Neural cell (in vitro differentiated cells): ENCODE results near the gene ARGFX. TPM values are rescaled to one million over a fixed set of nuclear protein-coding genes. Genes with fewer than 3 reads are reported as not detected.

ENCODE experiments used
- polyA plus RNA-seq: library from polyadenylated mRNA; depleted of rRNA; stranded (reverse); fragments of >200 nt; gene quantifications from 2 replicates; pipeline ENCODE4 v1.2.3, GENCODE V29; 2014

The ARGFX gene
- polyA plus RNA-seq, 1 donor from 2014 or later: not detected

Other genes with a start within 250 kb of the ARGFX start
- 0.10 and 0.16 TPM in 2 replicates for gene POLQ, start 22.0 kb upstream of the ARGFX start, polyA plus RNA-seq
- not detected in 2 replicates for gene FBXO40, start 25.4 kb downstream of the ARGFX start, polyA plus RNA-seq
- 0.25 and 0.28 TPM in 2 replicates for gene HCLS1, start 93.0 kb downstream of the ARGFX start, polyA plus RNA-seq
- 29.3 and 30.2 TPM in 2 replicates for gene GOLGB1, start 181.8 kb downstream of the ARGFX start, polyA plus RNA-seq